GM23338 (cell line): ENCODE data around the gene EML3. TPM values are rescaled to one million over a fixed set of nuclear protein-coding genes. Genes with fewer than 3 reads are reported as not detected.

Experiments
- ATAC-seq: fragments of 200-7000 bp; cut with Tn5 transposase; 3 replicates; pipeline ENCODE4 v1.9.1; 2020
- DNase-seq: peaks from one replicate; pipeline ENCODE4 v3.0.0-alpha.2; 2015; ENCODE audit warnings: low spot score
- H2AFZ ChIP-seq: fragments of 200-600 bp; sonication (generic); 2 replicates; pipeline ENCODE4 v1.8.0; 2016; ENCODE audit warnings: antibody characterized with exemption, mild to moderate bottlenecking, moderate library complexity
- H3F3A ChIP-seq: fragments of 200-600 bp; sonication (generic); replicated peaks from 2 replicates; pipeline ENCODE4 v1.8.0; 2017; ENCODE audit warnings: antibody characterized with exemption, mixed run types, low read depth
- H3K27ac ChIP-seq: fragments of 200-600 bp; sonication (generic); 2 replicates; pipeline ENCODE4 v1.6.1; 2016; ENCODE audit warnings: low read depth
- H3K27me3 ChIP-seq: fragments of 200-600 bp; sonication (generic); 2 replicates; pipeline ENCODE4 v1.8.0; 2016; ENCODE audit warnings: mild to moderate bottlenecking, mixed run types, moderate library complexity; ENCODE audit not compliant: insufficient read depth
- H3K36me3 ChIP-seq: fragments of 200-600 bp; sonication (generic); 2 replicates; pipeline ENCODE4 v1.8.0; 2016; ENCODE audit warnings: mild to moderate bottlenecking; ENCODE audit not compliant: insufficient read depth
- H3K4me1 ChIP-seq: fragments of 200-600 bp; sonication (generic); 2 replicates; pipeline ENCODE4 v1.8.0; 2016; ENCODE audit warnings: mild to moderate bottlenecking, moderate library complexity; ENCODE audit not compliant: insufficient read depth
- H3K4me2 ChIP-seq: fragments of 200-600 bp; sonication (generic); 2 replicates; pipeline ENCODE4 v1.7.1; 2017; ENCODE audit warnings: mixed run types
- H3K4me3 ChIP-seq: fragments of 200-600 bp; sonication (generic); 2 replicates; pipeline ENCODE4 v1.6.1; 2016; ENCODE audit warnings: mixed run types
- H3K79me2 ChIP-seq: fragments of 200-600 bp; sonication (generic); replicated peaks from 2 replicates; pipeline ENCODE4 v1.8.0; 2017; ENCODE audit warnings: mild to moderate bottlenecking; ENCODE audit not compliant: insufficient read depth
- H3K9me2 ChIP-seq: fragments of 200-600 bp; sonication (generic); 2 replicates; pipeline ENCODE4 v1.8.0; 2017; ENCODE audit not compliant: insufficient read depth
- H4K20me1 ChIP-seq: fragments of 200-600 bp; sonication (generic); replicated peaks from 2 replicates; pipeline ENCODE4 v1.8.0; 2017; ENCODE audit warnings: mild to moderate bottlenecking; ENCODE audit not compliant: insufficient read depth
- H3K27ac Mint-ChIP-seq: 2 replicates; pipeline ENCODE4 v1.8.0; 2020; ENCODE audit warnings: inconsistent platforms, mild to moderate bottlenecking, moderate library complexity, mixed read lengths
- H3K27me3 Mint-ChIP-seq: 3 replicates; pipeline ENCODE4 v1.8.0; 2022; ENCODE audit warnings: low read depth, mild to moderate bottlenecking, moderate library complexity, mixed read lengths, inconsistent platforms; ENCODE audit not compliant: insufficient read depth, poor library complexity
- H3K36me3 Mint-ChIP-seq: 3 replicates; pipeline ENCODE4 v1.8.0; 2021; ENCODE audit warnings: low read depth, mild to moderate bottlenecking, inconsistent platforms, moderate library complexity, mixed read lengths
- H3K4me1 Mint-ChIP-seq: 3 replicates; pipeline ENCODE4 v1.8.0; 2020; ENCODE audit warnings: mild to moderate bottlenecking, inconsistent platforms, mixed read lengths
- H3K4me3 Mint-ChIP-seq: 3 replicates; pipeline ENCODE4 v1.8.0; 2021; ENCODE audit warnings: moderate library complexity, mild to moderate bottlenecking, inconsistent platforms, mixed read lengths
- H3K9me3 Mint-ChIP-seq: 3 replicates; pipeline ENCODE4 v1.8.0; 2020; ENCODE audit warnings: moderate library complexity, mild to moderate bottlenecking, inconsistent platforms, mixed read lengths
- CREB1 ChIP-seq: fragments of 250-450 bp; sonication (Bioruptor Pico); IDR thresholded peaks from 2 replicates; pipeline ENCODE4 v1.5.0; 2020; ENCODE audit warnings: low read depth, mild to moderate bottlenecking, moderate library complexity
- CTCF ChIP-seq, 2 experiments: fragments of 200-600 bp in 1 of 2; sonication (generic) in 1 of 2; conservative IDR thresholded peaks; 2 replicates each; pipeline versions ENCODE4 v1.5.1 to v1.6.1; 2016 to 2017; ENCODE audit warnings: antibody characterized with exemption in 2 of 2, low read depth in 2 of 2, mild to moderate bottlenecking in 2 of 2, moderate library complexity in 1 of 2
- ETS1 ChIP-seq: IDR thresholded peaks from 2 replicates; pipeline ENCODE4 v1.6.1; 2016; ENCODE audit warnings: antibody characterized with exemption
- EZH2 ChIP-seq: fragments of 200-600 bp; sonication (generic); IDR thresholded peaks from one replicate; pipeline ENCODE4 v1.8.0; 2017; ENCODE audit warnings: antibody characterized with exemption, mild to moderate bottlenecking, low read depth; ENCODE audit not compliant: unreplicated experiment
- EZH2phosphoT487 ChIP-seq: fragments of 200-600 bp; sonication (generic); IDR thresholded peaks from one replicate; pipeline ENCODE4 v1.8.1; 2018; ENCODE audit warnings: antibody characterized with exemption; ENCODE audit not compliant: unreplicated experiment
- JUNB ChIP-seq: IDR thresholded peaks from one replicate; pipeline ENCODE4 v1.6.1; 2016; ENCODE audit warnings: antibody characterized with exemption; ENCODE audit not compliant: unreplicated experiment
- POLR2AphosphoS5 ChIP-seq: IDR thresholded peaks from 2 replicates; pipeline ENCODE4 v1.6.1; 2016; ENCODE audit warnings: antibody characterized with exemption, low read depth
- REST ChIP-seq: IDR thresholded peaks from one replicate; pipeline ENCODE4 v1.6.1; 2018; ENCODE audit warnings: antibody characterized with exemption; ENCODE audit not compliant: unreplicated experiment
- STAT1 ChIP-seq: IDR thresholded peaks from one replicate; pipeline ENCODE4 v1.6.1; 2016; ENCODE audit warnings: antibody characterized with exemption; ENCODE audit not compliant: unreplicated experiment
- ZNF114 ChIP-seq: fragments of 250-450 bp; sonication (Bioruptor Pico); IDR thresholded peaks from 2 replicates; pipeline ENCODE4 v1.5.0; 2020; ENCODE audit warnings: mild to moderate bottlenecking, moderate library complexity
- ZNF331 ChIP-seq: fragments of 250-450 bp; sonication (Bioruptor Pico); IDR thresholded peaks from 2 replicates; pipeline ENCODE4 v1.5.0; 2020; ENCODE audit warnings: low read depth, mild to moderate bottlenecking, moderate library complexity
- polyA plus RNA-seq: library from polyadenylated mRNA; unstranded; fragments of >200 nt; fragmentation: Nextera tagmentation; extraction: Ambion mirVana; gene quantifications from 2 replicates; pipeline ENCODE4 v1.2.1, GENCODE V29; 2016
- total RNA-seq: library from RNA; depleted of rRNA; stranded (reverse); fragments of >200 nt; shearing (Covaris generic); gene quantifications from 2 replicates; pipeline ENCODE4 v1.2.3, GENCODE V29; 2014

The EML3 gene
- total and polyA plus RNA-seq, 2 experiments from 2014 or later, result 15.4 to 17.1 TPM

- no peak for TF ChIP-seq REST
- TF ChIP-seq EZH2phosphoT487, result no peak
- TF ChIP-seq ZNF331, result no peak
- no peak for TF ChIP-seq ZNF114 (CRISPR knock-in tag)
- no peak for TF ChIP-seq POLR2AphosphoS5
- TF ChIP-seq ETS1, result no peak
- TF ChIP-seq STAT1, result no peak
- TF ChIP-seq CTCF (conservative IDR thresholded peaks at IDR 0.05; ENCODE audit: low read depth in 2 of 2), result no peak
- TF ChIP-seq EZH2, result no peak
- no peak for TF ChIP-seq JUNB
Observed at GRCh38 chr11:62569611-62570010, 43.0 kb downstream of the EML3 start (continued).

GRCh38 chr11:62567018-62567633, 45.4 kb downstream of the EML3 start:
- Histone ChIP-seq H3K36me3 (peaks cover 84% of the 10 kb centered on the region), H3F3A (peaks cover 80% of the 10 kb centered on the region), H2AFZ (no peak overlapping the region), H3K27ac (0 out of 2 replicates have a peak overlapping the region, but pooled peaks have one; percentile 19), H3K27me3 (no peaks in the 10 kb centered on the region), H4K20me1 (peaks cover 88% of the 10 kb centered on the region), H3K4me3 (no peak overlapping the region), H3K9me2 (no peaks in the 10 kb centered on the region), H3K4me2 (no peak overlapping the region), H3K79me2 (peaks cover 82% of the 10 kb centered on the region), H3K4me1 (peaks cover 23% of the 10 kb centered on the region)
- H3K36me3 Mint-ChIP-seq, result peaks cover 96% of the 10 kb centered on the region
- peaks cover 34% of the 10 kb centered on the region for H3K4me1 Mint-ChIP-seq
- H3K9me3 Mint-ChIP-seq, result no peaks in the 10 kb centered on the region; the same call in 2 of the 3 replicates
- H3K27ac Mint-ChIP-seq, result no peak overlapping the region; the same call in 1 of the 2 replicates
- no peak for DNase-seq
- H3K4me3 Mint-ChIP-seq, result no peak overlapping the region
- H3K27me3 Mint-ChIP-seq, result peaks cover 15% of the 10 kb centered on the region
- ATAC-seq, result no peak
- TF ChIP-seq REST (no peak), STAT1 (no peak), CREB1 (CRISPR knock-in tag) (no peak)
